Retinal pigment epithelial cell (primary cell): Measurements from ENCODE around the gene SURF2.
A peak's percentile ranks its signal among the peaks of the same experiment; 100 is the strongest.
"Not testable (repeated sequence)": the region's sequence is repeated elsewhere in the genome, so short reads cannot be mapped to it uniquely, and the experiment has no call there.

Source experiments
- DNase-seq: peaks from one replicate; pipeline ENCODE4 v3.0.0-alpha.2; 2010; ENCODE audit warnings: low read depth
- H3K4me3 ChIP-seq: 2 replicates; pipeline ENCODE4 v1.5.1; 2011; ENCODE audit warnings: mild to moderate bottlenecking, low read length, control low read depth, moderate library complexity
- CTCF ChIP-seq: conservative IDR thresholded peaks from 2 replicates; pipeline ENCODE4 v1.5.1; 2011; ENCODE audit warnings: low read depth, low read length, control low read depth, inconsistent platforms

Gene SURF2

GRCh38 chr9:133331221-133331620, 25.1 kb upstream of the SURF2 start:
- TF ChIP-seq CTCF: no peak
- H3K4me3 ChIP-seq: no peak overlapping the region
- no peak for DNase-seq

GRCh38 chr9:133331641-133332380, 24.5 kb upstream of the SURF2 start:
- no peak for TF ChIP-seq CTCF
- DNase-seq: no peak
- no peak overlapping the region for H3K4me3 ChIP-seq

GRCh38 chr9:133332381-133332730, 24.0 kb upstream of the SURF2 start:
- DNase-seq: no peak
- no peak for TF ChIP-seq CTCF
- no peak overlapping the region for H3K4me3 ChIP-seq

GRCh38 chr9:133333011-133333410, 23.3 kb upstream of the SURF2 start:
- no peak overlapping the region for H3K4me3 ChIP-seq
- TF ChIP-seq CTCF: no peak
- no peak for DNase-seq

- H3K4me3 ChIP-seq: no peak overlapping the region
- no peak for TF ChIP-seq CTCF
- DNase-seq: no peak
Measured at GRCh38 chr9:133333566-133333965, 22.8 kb upstream of the SURF2 start.

GRCh38 chr9:133334161-133334560, 22.2 kb upstream of the SURF2 start:
- H3K4me3 ChIP-seq: no peak overlapping the region
- no peak for DNase-seq
- no peak for TF ChIP-seq CTCF

GRCh38 chr9:133334888-133335287, 21.5 kb upstream of the SURF2 start:
- peak overlapping the region; percentile 92 for H3K4me3 ChIP-seq
- DNase-seq: not testable (repeated sequence)
